SK-N-SH (cell line): ENCODE results near the gene DCAF11. TPM values are rescaled to one million over a fixed set of nuclear protein-coding genes. Genes with fewer than 3 reads are reported as not detected.

Experiments
- CTCF ChIA-PET: fragments of 300-600, 350-600 bp; formaldehyde crosslinking; extraction: SDS; loops from one replicate; lab custom pipeline; 2021; lab: Yijun Ruan, JAX
- POLR2A ChIA-PET: fragments of 350-600 bp; sonication (Branson Sonifier 250); formaldehyde crosslinking; extraction: SDS; loops from one replicate; lab custom pipeline; 2020; ENCODE audit warnings: antibody characterized with exemption, inconsistent platforms; lab: Yijun Ruan, JAX
- DNase-seq: peaks from one replicate; pipeline ENCODE4 v3.0.0; 2012
- H2AFZ ChIP-seq: fragments of 200-600 bp; sonication (generic); 2 replicates; pipeline ENCODE4 v1.8.1; 2016; ENCODE audit warnings: antibody characterized with exemption, mild to moderate bottlenecking, low read depth
- H3F3A ChIP-seq: fragments of 200-600 bp; sonication (generic); replicated peaks from 2 replicates; pipeline ENCODE3; 2016; ENCODE audit warnings: antibody characterized with exemption, mild to moderate bottlenecking; ENCODE audit not compliant: insufficient read depth
- H3K27ac ChIP-seq, 2 experiments: fragments of 200-500 bp in 1 of 2; fragments of 200-600 bp in 1 of 2; sonication (Bioruptor generic) in 1 of 2; sonication (generic), shearing (Covaris generic) in 1 of 2; 2 replicates each; pipeline versions ENCODE4 v1.5.1 to v1.6.1; 2014 to 2016; ENCODE audit warnings: low read depth in 2 of 2, inconsistent platforms in 1 of 2, low read length in 1 of 2, mild to moderate bottlenecking in 1 of 2, mixed read lengths in 1 of 2
- H3K27me3 ChIP-seq: fragments of 200-600 bp; sonication (generic), shearing (Covaris generic); 2 replicates; pipeline ENCODE4 v1.6.1; 2016; ENCODE audit warnings: mixed run types; ENCODE audit not compliant: insufficient read depth
- H3K36me3 ChIP-seq, 2 experiments: fragments of 200-500 bp in 1 of 2; fragments of 200-600 bp in 1 of 2; sonication (Bioruptor generic) in 1 of 2; sonication (generic) in 1 of 2; replicated peaks in 1 of 2; 2 replicates each; pipeline versions ENCODE3 to v1.5.1; 2014 to 2016; ENCODE audit warnings: low read length in 1 of 2, mild to moderate bottlenecking in 1 of 2; ENCODE audit not compliant: insufficient read depth in 2 of 2, control insufficient read depth in 1 of 2
- H3K4me1 ChIP-seq, 2 experiments: fragments of 200-500 bp in 1 of 2; fragments of 200-600 bp in 1 of 2; sonication (Bioruptor generic) in 1 of 2; sonication (generic), shearing (Covaris generic) in 1 of 2; 2 replicates each; pipeline versions ENCODE4 v1.5.1 to v1.6.1; 2014 to 2016; ENCODE audit warnings: low read depth in 1 of 2, low read length in 1 of 2, mixed run types in 1 of 2; ENCODE audit not compliant: insufficient read depth in 2 of 2, control insufficient read depth in 1 of 2
- H3K4me2 ChIP-seq: fragments of 200-600 bp; sonication (generic), shearing (Covaris generic); 2 replicates; pipeline ENCODE4 v1.6.1; 2017; ENCODE audit warnings: mixed run types
- H3K4me3 ChIP-seq, 2 experiments: fragments of 200-500 bp in 1 of 2; fragments of 200-600 bp in 1 of 2; sonication (Bioruptor generic) in 1 of 2; sonication (generic), shearing (Covaris generic) in 1 of 2; 2 replicates each; pipeline versions ENCODE4 v1.5.1 to v1.8.1; 2014 to 2016; ENCODE audit warnings: low read depth in 2 of 2, inconsistent platforms in 1 of 2, low read length in 1 of 2, mild to moderate bottlenecking in 1 of 2, mixed read lengths in 1 of 2, moderate library complexity in 1 of 2
- H3K79me2 ChIP-seq: fragments of 200-600 bp; sonication (generic); 2 replicates; pipeline ENCODE4 v1.8.1; 2017; ENCODE audit warnings: mild to moderate bottlenecking; ENCODE audit not compliant: insufficient read depth
- H3K9ac ChIP-seq: fragments of 200-600 bp; sonication (generic); 2 replicates; pipeline ENCODE4 v1.6.1; 2017; ENCODE audit warnings: mixed run types
- H3K9me2 ChIP-seq: fragments of 200-600 bp; sonication (generic); 2 replicates; pipeline ENCODE4 v1.6.1; 2017; ENCODE audit warnings: mixed run types
- H3K9me3 ChIP-seq: fragments of 200-600 bp; sonication (generic); 2 replicates; pipeline ENCODE4 v1.6.1; 2017; ENCODE audit warnings: mixed run types, mild to moderate bottlenecking, moderate library complexity
- H4K20me1 ChIP-seq: fragments of 200-600 bp; sonication (generic); 2 replicates; pipeline ENCODE4 v1.6.1; 2017; ENCODE audit warnings: mild to moderate bottlenecking, mixed run types; ENCODE audit not compliant: insufficient read depth
- CHD2 ChIP-seq: fragments of 150-350 bp; IDR thresholded peaks from 2 replicates; pipeline ENCODE4 v1.6.1; 2018; ENCODE audit warnings: low read length; ENCODE audit not compliant: partially characterized antibody
- ELF1 ChIP-seq: IDR thresholded peaks from 2 replicates; pipeline ENCODE4 v1.4.0; 2012
- EP300 ChIP-seq, 2 experiments: IDR thresholded peaks; 2 replicates each; pipeline versions ENCODE4 v1.4.0 to v1.6.1; 2012; ENCODE audit warnings: borderline replicate concordance in 1 of 2, low read depth in 1 of 2, low read length in 1 of 2
- FOSL2 ChIP-seq: IDR thresholded peaks from 2 replicates; pipeline ENCODE4 v1.4.0; 2012; ENCODE audit warnings: low read depth, mild to moderate bottlenecking, moderate library complexity, borderline replicate concordance
- FOXJ3 ChIP-seq: sonication (generic); formaldehyde crosslinking; IDR thresholded peaks from 2 replicates; pipeline ENCODE4 v1.5.1; 2020; ENCODE audit warnings: mild to moderate bottlenecking, missing genetic modification reagents
- FOXM1 ChIP-seq: IDR thresholded peaks from 2 replicates; pipeline ENCODE4 v1.4.0; 2012; ENCODE audit warnings: low read depth, mild to moderate bottlenecking
- GABPA ChIP-seq: IDR thresholded peaks from 2 replicates; pipeline ENCODE4 v1.4.0; 2012; ENCODE audit warnings: low read depth, mild to moderate bottlenecking
- IRF3 ChIP-seq: fragments of 150-350 bp; IDR thresholded peaks from 2 replicates; pipeline ENCODE4 v1.6.1; 2016; ENCODE audit warnings: mild to moderate bottlenecking, low read depth, low read length
- JUND ChIP-seq: IDR thresholded peaks from 2 replicates; pipeline ENCODE4 v1.4.0; 2012
- MXI1 ChIP-seq: IDR thresholded peaks from 2 replicates; pipeline ENCODE4 v1.6.1; 2012; ENCODE audit warnings: mild to moderate bottlenecking, low read depth, low read length, improper control_type of control experiment
- NRF1 ChIP-seq: IDR thresholded peaks from 2 replicates; pipeline ENCODE4 v1.6.1; 2012; ENCODE audit warnings: low read depth, mild to moderate bottlenecking, low read length
- PBX3 ChIP-seq: IDR thresholded peaks from 2 replicates; pipeline ENCODE4; 2012
- POLR2AphosphoS5 ChIP-seq: IDR thresholded peaks from 2 replicates; pipeline ENCODE4 v1.6.1; 2012; ENCODE audit warnings: low read depth, low read length
- RAD21 ChIP-seq: IDR thresholded peaks from 2 replicates; pipeline ENCODE4 v1.6.1; 2012; ENCODE audit warnings: mild to moderate bottlenecking, low read length
- RCOR1 ChIP-seq: fragments of 150-350 bp; IDR thresholded peaks from 2 replicates; pipeline ENCODE4 v1.6.1; 2017; ENCODE audit warnings: antibody characterized with exemption, low read length
- REST ChIP-seq: IDR thresholded peaks from 2 replicates; pipeline ENCODE4 v1.6.1; 2012; ENCODE audit warnings: mild to moderate bottlenecking, low read depth, low read length, moderate library complexity
- RXRA ChIP-seq: IDR thresholded peaks from 2 replicates; pipeline ENCODE4 v1.4.0; 2012; ENCODE audit warnings: low read depth, mild to moderate bottlenecking, borderline replicate concordance
- SIN3A ChIP-seq: IDR thresholded peaks from 2 replicates; pipeline ENCODE4 v1.6.1; 2012; ENCODE audit warnings: low read depth, mild to moderate bottlenecking, low read length, moderate library complexity, borderline replicate concordance
- SMC3 ChIP-seq: IDR thresholded peaks from 2 replicates; pipeline ENCODE4 v1.6.1; 2012; ENCODE audit warnings: low read depth, low read length, improper control_type of control experiment
- TAF1 ChIP-seq: IDR thresholded peaks from 2 replicates; pipeline ENCODE4 v1.6.1; 2012; ENCODE audit warnings: low read depth, mild to moderate bottlenecking, low read length, moderate library complexity, borderline replicate concordance
- TEAD4 ChIP-seq: IDR thresholded peaks from 2 replicates; pipeline ENCODE4 v1.4.0; 2012; ENCODE audit warnings: mild to moderate bottlenecking, borderline replicate concordance; ENCODE audit not compliant: insufficient read depth
- WGBS: methylation state at CpG from one replicate; pipeline ENCODE4 v1.1.6; 2017; ENCODE audit warnings: low lambda C conversion rate; 5-methylcytosine and 5-hydroxymethylcytosine counted together
- polyA plus RNA-seq, 3 experiments: library from polyadenylated mRNA; depleted of rRNA; stranded (reverse); fragments of >200 nt; gene quantifications; 2 replicates each; pipeline ENCODE4 v1.2.3, GENCODE V29; 2012

The DCAF11 gene
- polyA plus RNA-seq, 1 of the 3 experiments (the other 2 are of a cell fraction) = 34.6 TPM

DNA sequence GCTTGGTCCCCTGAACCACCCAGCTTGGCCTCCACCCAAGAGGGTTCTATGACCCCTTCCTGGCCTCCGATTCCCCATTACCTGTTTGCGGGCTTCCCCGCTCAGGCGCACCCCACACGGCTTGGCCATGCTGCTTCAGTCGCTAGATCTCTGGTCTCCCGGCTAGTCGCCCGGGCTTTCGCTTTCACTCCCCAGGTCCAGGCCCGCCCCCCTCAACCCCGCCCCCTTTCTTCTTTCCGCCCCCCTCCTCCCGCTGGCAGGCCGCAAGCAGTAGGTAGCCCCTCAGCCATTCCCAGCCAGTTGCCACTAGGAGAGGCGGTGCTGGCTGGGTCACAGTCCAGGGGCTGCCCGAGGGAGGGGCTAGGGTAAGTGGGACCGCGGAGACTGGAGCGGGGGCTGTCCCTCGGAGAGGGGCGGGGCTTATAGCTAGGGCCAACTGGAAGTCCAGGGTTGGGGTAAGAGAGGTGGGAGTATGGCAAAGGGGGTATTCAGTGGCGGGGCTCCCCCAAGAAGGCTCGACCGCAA is 31.9 kb downstream of the DCAF11 start, which contains the start of gene PSME2 (continued):
- TF ChIP-seq EP300 (IDR thresholded peaks at IDR 0.05; ENCODE audit: borderline replicate concordance in 1 of 2, low read depth in 1 of 2, low read length in 1 of 2) = no peak
- no peak for TF ChIP-seq JUND
- TF ChIP-seq FOSL2 = no peak
- TF ChIP-seq MXI1 = peak; percentile 59
- TF ChIP-seq GABPA = no peak
- TF ChIP-seq IRF3 = no peak
- TF ChIP-seq RAD21 = 0 out of 2 replicates have a peak, but pooled peaks have one; percentile 6
- no peak for TF ChIP-seq FOXJ3 (CRISPR knock-in tag)

- Histone ChIP-seq H3K9me2 (no peaks in the 10 kb centered on the region), H3K36me3 (peaks cover 29 to 54% of the 10 kb centered on the region in 2 experiments), H3F3A (peaks cover 12% of the 10 kb centered on the region), H3K4me2 (peak within 1 kb of the TSS; percentile 83), H2AFZ (peak within 1 kb of the TSS; percentile 92), H3K9me3 (no peaks in the 10 kb centered on the region), H3K9ac (peak within 1 kb of the TSS; percentile 79), H3K79me2 (peaks cover 58% of the 10 kb centered on the region), H3K27me3 (no peaks in the 10 kb centered on the region), H3K4me3 (peak within 1 kb of the TSS; percentile 93 to 98), H3K4me1 (peaks cover 11 to 22% of the 10 kb centered on the region in 2 experiments), H3K27ac (peak within 1 kb of the TSS; percentile 92 to 97), H4K20me1 (peaks cover 10% of the 10 kb centered on the region; the same call in 1 of the 2 replicates)
- CTCF ChIA-PET = interaction anchor here (0.9 to 4.6 kb wide), 7 partner anchors 9 to 89 kb away, joined by 3 to 38 read pairs (median 6); partner anchors contain the start of genes IRF9, PCK2 and PSME1
- TF ChIP-seq TEAD4 (no peak), PBX3 (0 out of 2 replicates have a peak, but pooled peaks have one; percentile 35), IRF3 (no peak), TAF1 (peak; percentile 22), EP300 (IDR thresholded peaks at IDR 0.05; ENCODE audit: borderline replicate concordance in 1 of 2, low read depth in 1 of 2, low read length in 1 of 2) (no peak), CHD2 (no peak), RXRA (no peak), JUND (no peak), FOXM1 (no peak), RCOR1 (no peak), POLR2AphosphoS5 (peak; percentile 77), SMC3 (no peak), MXI1 (0 out of 2 replicates have a peak, but pooled peaks have one; percentile 40), GABPA (peak; percentile 81), REST (no peak), NRF1 (no peak), SIN3A (peak; percentile 53; the same call in 1 of the 2 replicates), ELF1 (peak; percentile 32; the same call in 1 of the 2 replicates)
- WGBS = 1% methylated on average over 34 of the region's 57 CpGs
- DNase-seq = peak; percentile 96
- POLR2A ChIA-PET = interaction anchor here (0.7 to 3.9 kb wide), 14 partner anchors 9 to 95 kb away, joined by 3 to 50 read pairs (median 7); partner anchors contain the start of genes CHMP4A, DCAF11, IPO4 and IRF9
Measured at GRCh38 chr14:24146978-24147760, 32.6 kb downstream of the DCAF11 start, which contains the start of gene RNF31. Gene RNF31 (plus strand): TSS chr14:24147498. CDS start chr14:24147699, 201 bp downstream.
